ENCODE data around the gene SREBF1. TPM values are rescaled to one million over a fixed set of nuclear protein-coding genes. Genes with fewer than 3 reads are reported as not detected.

Gene SREBF1
- total RNA-seq, 1 donor from 2014 or later: 53.0 TPM

DNA sequence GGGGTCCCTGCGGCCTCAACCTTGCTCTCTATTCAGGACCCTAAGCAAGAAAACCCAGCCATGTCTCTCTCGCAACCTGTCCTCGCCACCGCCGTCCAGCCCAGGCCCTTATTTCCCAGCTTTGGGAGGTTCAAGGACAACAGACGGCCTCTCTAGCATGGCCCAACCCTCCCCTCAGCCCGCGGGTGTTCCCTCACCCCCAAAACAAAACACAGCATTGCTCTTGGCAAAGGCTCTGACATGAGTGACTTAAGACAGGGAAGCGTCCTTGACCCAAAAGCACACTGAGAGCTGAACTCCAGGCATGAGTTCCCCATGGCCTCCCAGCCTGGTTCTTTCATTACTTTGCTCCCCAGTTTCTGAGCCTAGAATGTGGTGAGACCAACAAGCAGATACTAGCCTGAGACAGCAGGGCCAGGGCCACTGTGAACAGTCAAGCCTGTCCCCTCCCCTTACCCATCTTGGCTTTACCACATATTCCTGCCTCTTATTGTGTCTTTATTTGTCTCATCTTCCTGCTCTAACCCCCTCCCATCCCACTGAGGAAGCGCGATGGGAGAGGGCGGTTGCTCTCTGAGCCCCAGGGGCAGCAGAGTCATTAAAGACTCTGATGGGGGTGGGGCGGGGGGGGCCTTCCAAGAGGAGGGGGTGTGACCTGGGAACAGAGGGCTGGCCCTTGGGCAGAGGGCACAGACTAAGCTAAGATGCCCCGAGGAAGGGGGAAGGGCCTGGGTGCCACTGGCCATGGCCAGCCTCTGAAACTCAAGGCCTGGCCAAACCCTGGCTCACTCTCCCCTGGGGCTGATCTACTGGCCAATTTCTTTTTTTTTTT, 11.8 kb downstream of the SREBF1 start:
- DNase-seq (ENCODE audit: low read depth): no peak

DNA sequence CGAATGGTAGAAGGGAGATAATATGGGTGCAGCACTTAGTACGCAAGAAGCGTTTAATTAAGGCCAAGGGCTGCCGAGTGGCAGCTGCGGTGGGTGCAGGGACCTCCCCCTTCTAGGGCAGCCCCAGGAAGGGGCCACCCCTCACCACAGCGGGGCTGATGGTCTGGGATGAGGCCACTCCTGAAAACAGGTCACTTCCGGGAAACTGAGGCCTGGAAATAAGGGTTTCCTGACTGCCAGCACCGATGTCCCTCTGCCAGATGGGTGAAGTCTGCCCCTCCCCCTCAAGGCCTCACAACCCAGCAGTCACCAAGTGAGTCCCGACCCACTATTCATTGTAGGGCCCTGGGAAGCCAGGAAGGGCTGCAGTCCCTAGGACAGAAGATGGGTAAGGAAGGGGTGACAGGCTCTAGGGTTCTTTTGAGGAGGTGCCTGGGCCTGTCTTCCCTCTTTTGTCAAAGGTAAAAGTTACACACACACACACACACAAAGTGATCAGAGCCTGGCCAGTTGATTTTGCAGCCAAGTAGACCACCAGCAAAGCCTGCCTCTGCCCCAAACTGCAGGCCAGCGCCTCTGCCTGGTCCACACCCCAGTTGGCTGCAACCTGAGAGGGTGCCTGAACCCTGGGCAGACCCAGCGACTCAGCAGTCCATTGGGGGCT, 12.5 kb downstream of the SREBF1 start:
- DNase-seq (ENCODE audit: low read depth): no peak

- DNase-seq (ENCODE audit: low read depth): no peak
These were observed 13.2 kb downstream of the SREBF1 start for GRCh38 chr17:17823433-17824118.

DNA sequence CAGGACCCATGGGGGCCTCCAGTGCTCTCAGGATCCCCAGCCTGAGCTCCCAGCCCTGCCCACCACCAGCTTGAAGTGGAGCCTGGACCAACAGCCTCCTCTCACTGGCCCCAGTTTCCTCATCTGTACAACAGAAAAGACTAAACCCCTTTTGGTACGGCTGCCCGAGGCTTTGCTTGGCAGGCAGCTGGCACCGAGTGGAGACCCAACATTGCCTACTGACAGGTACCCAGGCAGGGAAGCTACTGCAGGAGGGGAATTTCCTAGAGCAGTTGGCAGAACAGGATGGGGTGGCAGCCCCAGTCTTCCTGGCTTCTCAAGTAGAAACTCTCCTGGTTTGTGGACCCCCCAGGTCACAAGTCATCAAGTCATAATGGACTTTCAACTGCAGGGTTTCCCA, 14.2 kb downstream of the SREBF1 start:
- no peak for DNase-seq (ENCODE audit: low read depth)

DNA sequence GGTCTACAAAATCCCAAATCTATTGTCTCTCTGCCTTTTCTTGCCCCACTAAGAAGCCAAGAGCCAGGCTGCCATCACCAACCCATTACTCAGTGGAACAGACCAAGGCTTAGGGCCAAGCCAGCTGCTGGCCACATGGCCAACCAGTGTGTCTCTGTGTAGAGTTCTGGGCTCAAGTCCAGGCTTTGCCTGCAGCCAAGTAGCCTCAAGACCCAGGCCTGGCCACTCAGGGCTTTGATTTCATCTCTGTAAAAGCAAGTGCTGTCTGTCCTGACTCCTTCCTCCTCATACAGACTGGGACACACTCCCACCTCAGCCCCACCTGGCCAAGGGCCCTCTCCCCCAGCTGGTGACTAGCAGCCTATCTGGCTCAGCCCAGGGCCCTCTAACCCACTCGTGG, 14.6 kb downstream of the SREBF1 start:
- DNase-seq (ENCODE audit: low read depth): no peak

DNA sequence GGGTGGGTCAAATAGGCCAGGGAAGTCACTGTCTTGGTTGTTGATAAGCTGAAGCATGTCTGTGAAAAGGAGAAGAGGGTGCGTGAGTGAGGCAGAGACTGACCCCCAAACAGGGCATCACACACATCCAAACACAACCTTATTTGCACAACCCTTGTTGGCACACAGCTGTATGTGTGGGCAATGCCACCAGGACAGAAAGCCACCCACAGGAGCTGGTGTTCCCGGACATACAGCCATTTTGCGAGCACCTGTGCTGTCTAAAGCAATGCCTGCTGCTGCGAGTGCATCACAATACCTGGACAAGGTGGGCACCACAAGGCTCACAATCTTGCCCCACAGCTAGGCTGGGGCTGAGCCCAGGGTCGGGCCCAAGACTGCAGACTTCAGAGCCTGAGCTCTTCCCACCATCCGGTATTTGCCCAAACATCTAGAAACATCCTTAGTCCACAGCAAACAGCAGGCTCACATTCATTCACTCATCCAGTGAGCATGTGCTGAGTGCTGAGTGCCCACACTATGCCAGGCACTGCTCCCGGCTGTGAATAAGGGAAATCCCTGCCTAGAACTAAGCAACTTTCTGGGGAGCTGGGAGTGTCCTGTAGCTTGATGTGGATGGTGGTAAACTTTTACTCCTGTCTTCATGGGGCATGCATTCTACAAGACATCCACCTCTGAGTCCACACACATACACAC, 16.2 kb downstream of the SREBF1 start:
- DNase-seq (ENCODE audit: low read depth): no peak

GRCh38 chr17:17820046-17820445, 16.7 kb downstream of the SREBF1 start:
- DNase-seq (ENCODE audit: low read depth): no peak

DNA sequence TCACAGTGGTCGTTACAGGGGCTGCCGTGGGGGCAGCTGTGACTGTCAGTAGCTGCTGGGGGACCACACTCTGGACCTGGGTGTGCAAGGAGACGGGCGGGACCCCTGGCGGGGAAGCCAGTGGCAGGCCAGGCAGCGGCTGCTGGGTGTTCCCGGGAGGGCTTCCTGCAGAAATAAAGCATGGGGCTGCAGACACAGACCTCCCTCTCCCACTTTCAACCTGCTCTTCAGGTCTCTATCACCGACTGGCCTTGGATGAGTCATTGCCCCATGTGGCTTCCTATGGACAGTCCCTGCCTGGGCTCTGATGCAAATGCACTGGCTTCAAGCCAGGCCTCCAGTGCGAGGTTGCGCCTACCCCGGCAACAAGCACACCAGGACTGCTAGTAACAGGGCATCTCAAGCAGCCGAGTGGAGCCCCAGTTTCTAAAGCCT, 17.2 kb downstream of the SREBF1 start:
- peak; percentile 85 for DNase-seq (ENCODE audit: low read depth)

DNA sequence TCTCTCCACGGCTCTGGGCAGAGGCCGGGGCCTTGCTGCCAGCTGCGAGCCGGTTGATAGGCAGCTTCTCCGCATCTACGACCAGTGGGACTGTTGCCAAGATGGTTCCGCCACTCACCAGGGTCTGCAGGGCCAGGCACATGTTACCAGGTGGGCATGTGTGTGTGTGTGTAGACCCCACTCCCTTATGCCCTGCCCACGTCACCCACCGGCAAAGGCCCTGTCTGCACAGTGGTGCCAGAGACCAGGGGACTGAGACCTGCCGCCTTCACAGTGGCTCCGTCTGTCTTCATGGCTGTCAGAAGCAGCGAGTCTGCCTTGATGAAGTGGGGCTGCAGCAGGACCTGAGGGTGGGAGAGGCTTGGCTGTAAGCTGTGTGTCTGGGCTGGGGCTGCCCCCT, 17.7 kb downstream of the SREBF1 start:
- DNase-seq (ENCODE audit: low read depth): no peak

DNA sequence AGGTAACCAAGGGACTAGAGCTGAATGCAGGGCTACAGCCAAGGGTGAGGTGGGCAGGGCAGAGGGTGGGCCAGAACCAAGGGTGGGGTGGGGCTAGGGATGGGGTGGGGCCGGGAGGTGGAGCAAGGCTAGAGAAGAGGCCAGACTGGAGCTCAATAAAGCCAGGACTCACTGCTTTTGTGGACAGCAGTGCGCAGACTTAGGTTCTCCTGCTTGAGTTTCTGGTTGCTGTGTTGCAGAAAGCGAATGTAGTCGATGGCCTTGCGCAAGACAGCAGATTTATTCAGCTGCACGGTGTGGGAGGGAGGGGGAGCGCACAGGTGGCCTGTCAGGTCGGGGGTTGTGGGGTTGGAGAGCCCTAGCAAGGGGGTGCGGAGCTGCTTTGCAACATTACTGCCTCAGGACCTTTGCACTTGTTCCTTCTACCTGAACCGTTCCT, 18.7 kb downstream of the SREBF1 start:
- DNase-seq (ENCODE audit: low read depth): no peak

DNA sequence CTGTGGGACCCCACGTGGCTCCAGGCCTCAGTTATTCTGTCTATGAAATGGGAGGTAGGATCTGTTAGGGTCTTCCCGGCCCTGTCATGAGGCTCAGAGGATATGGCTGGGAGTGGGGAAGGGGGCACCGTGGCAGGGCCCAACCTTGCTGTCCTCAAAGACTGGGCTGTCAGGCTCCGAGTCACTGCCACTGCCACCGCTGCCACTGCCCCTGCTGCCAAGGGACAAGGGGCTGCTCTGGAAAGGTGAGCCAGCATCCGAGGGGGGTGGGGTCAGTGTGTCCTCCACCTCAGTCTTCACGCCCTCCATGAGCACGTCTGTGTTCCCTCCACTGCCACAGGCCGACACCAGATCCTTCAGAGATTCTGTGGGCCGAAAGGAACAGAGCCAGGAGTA, 19.2 kb downstream of the SREBF1 start:
- DNase-seq (ENCODE audit: low read depth): no peak

DNA sequence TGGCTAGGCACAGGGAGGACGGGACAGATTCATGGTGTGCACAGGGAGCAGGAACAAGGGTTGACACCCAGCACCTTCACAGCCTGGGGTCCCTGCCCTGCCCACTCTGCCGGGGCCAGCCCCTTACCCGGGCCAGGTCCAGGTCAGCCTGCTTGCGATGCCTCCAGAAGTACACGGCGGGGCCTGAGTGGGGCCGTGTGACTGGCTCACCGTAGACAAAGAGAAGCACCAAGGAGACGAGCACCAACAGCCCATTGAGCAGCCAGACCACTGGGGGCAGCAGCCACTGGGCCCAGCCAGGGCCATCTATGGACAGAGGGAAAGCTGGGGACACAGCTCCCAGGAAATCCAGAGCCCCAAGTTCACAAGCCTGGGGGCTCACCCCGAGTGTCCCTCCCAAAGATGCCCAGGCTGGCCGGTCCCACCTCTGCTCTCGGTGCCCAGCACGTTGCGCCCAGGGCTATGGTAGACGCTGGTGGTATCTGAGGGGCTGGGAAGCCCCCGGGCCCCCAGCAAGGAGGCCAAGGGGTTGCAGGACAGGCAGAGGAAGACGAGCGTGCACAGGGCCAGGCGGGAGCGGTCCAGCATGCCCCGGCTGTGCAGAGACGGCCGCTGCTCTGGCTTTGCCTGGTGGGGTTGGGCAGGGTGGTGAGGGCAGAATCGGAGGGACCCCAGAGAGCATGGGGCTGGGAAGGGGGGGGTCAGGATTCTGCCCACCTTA, 19.8 kb downstream of the SREBF1 start:
- no peak for DNase-seq (ENCODE audit: low read depth)

DNA sequence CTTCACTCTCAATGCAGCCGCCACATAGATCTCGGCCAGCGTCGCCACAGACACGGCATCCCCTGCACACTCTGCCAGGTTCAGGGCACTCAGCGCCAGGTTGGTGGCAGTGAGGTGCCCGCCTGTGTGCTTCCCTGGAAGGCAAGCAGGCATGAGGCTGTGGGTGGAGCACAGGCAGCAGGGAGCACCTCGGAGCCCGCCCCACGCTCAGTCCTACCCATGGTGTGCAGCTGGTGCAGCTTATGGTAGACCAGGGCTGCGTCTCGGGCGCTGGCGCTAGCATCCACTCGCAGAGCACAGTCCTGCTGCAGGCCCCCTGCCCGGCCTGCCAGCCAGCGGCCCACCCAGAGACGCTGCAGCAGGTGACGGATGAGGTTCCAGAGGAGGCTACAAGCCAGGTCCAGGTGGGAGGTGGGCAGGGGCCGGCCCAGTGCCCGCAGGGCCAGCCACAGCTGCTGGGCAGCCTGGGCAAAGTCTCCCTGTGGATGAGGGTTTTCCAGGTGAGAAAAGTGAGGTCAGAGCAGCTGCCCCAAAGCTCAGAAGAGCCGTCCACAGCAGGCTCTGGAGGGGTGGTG, 20.5 kb downstream of the SREBF1 start:
- DNase-seq (ENCODE audit: low read depth): no peak

GRCh38 chr17:17815436-17816200, 21.2 kb downstream of the SREBF1 start:
- DNase-seq (ENCODE audit: low read depth): no peak

DNA sequence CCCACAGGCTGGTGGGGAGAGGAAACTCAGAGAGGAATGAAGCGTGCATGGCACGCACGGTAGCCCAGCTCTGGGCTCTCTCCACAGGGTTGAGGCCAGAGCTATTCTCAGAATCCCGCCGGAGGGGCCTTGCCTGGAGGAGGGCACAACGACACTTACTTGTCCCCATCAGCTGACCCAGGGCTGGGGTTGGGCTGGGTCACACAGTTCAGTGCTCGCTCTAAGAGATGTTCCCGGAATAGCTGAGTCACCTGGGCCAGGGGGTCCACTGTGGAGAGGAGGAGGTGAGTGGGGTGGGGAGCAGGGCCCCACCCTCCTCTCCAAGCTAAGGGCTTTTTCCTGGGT, 21.8 kb downstream of the SREBF1 start:
- DNase-seq (ENCODE audit: low read depth): no peak

DNA sequence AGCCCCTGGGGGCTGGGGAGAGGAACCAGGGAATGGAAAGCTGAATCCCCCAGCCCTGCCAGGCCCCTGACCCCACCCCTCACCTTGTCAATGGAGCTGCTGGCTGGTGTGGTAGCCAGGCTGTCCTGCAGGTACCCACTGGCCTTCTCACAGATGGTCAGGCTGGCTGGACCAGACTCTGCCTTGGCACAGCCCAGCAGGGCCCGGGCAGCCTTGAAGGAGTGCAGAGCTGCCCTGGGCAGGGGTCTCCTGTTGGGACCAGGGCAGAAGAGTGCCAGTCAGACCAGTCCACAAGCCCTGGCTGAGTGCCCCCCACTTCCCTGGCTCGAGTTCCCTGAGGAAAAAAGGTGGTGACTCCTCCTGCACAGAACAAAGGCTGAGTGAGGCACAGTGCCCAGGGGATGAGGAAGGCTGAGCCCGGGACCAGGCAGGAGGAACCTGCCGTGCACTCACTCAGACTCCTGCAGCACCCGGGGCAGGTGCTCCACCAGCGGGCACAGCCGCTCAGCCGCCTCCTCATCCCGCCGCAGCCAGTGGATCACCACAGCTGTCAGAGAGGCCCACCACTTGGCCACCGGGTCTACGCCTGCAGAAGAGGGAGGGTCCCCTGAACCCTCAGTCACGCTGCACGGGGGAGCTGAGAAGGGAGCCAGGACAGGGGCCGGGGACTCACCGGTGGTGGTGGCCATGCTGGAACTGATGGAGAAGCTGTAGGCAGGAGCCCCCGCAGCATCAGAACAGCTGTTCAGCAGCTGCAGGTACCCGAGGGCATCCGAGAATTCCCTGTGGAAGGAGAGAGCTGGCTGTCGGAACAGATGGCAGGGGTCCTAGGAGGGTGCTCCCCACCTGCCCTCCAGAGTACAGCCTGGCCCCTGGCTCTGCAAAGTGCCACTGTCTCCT, 22.4 kb downstream of the SREBF1 start:
- no peak for DNase-seq (ENCODE audit: low read depth)

GRCh38 chr17:17813725-17814095, 23.1 kb downstream of the SREBF1 start:
- no peak for DNase-seq (ENCODE audit: low read depth)

DNA sequence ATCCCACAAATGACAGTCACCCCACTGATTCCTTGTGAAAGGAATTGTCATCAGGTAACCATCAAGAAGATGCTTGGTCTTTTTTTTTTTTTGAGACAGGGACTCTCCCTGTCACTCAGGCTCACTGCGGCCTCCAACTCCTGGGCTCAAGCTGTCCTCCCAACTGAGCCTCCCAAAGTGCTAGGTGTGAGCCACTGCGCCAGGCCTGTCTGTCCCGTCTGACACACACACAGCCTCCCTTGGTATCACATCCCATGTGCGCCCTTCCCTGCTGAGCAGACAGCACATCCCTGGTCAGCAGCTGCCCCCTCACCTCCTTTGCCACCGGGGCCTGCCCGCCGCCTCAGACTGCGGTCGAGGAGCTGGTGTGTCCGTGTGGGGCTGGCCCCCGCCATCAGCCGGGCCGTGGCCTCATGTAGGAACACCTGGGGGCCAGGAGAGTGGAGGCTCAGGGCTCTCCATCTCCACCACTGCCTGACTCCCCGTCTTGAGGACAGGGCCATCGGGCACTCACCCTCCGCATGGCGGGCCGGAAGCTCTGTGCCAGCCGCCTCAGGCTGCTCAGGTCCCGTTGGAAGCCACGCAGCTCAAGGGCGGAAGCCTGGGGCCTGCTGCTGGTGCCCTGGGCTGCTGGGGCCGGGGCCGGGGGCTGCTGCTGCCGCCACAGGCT, 23.6 kb downstream of the SREBF1 start:
- no peak for DNase-seq (ENCODE audit: low read depth)
